SJCRH30 (cell line): ENCODE results near the gene MRPL32. TPM values are rescaled to one million over a fixed set of nuclear protein-coding genes. Genes with fewer than 3 reads are reported as not detected.

Experiments
- DNase-seq, 2 experiments: peaks; one replicate each; pipeline ENCODE4 v3.0.0-alpha.2; 2015 to 2020
- H3K27ac ChIP-seq: fragments of 250-450 bp; sonication (Bioruptor Pico); 2 replicates; pipeline ENCODE4 v1.5.1; 2020; ENCODE audit warnings: mild to moderate bottlenecking, moderate library complexity
- H3K27me3 ChIP-seq: fragments of 250-450 bp; sonication (Bioruptor Pico); 2 replicates; pipeline ENCODE4 v1.5.1; 2020; ENCODE audit warnings: mild to moderate bottlenecking, moderate library complexity
- H3K36me3 ChIP-seq: fragments of 250-450 bp; sonication (Bioruptor Pico); 2 replicates; pipeline ENCODE4 v1.5.1; 2020; ENCODE audit warnings: mild to moderate bottlenecking, moderate library complexity
- H3K4me1 ChIP-seq: fragments of 250-450 bp; sonication (Bioruptor Pico); 2 replicates; pipeline ENCODE4 v1.5.1; 2020; ENCODE audit warnings: mild to moderate bottlenecking, moderate library complexity
- H3K4me3 ChIP-seq: fragments of 250-450 bp; sonication (Bioruptor Pico); 2 replicates; pipeline ENCODE4 v1.5.1; 2020; ENCODE audit warnings: mild to moderate bottlenecking, moderate library complexity
- H3K9me3 ChIP-seq: fragments of 250-450 bp; sonication (Bioruptor Pico); replicated peaks from 2 replicates; pipeline ENCODE4 v1.5.1; 2020; ENCODE audit warnings: mild to moderate bottlenecking, moderate library complexity
- total RNA-seq: library from RNA; depleted of rRNA; stranded (reverse); fragments of >200 nt; shearing (Covaris generic); gene quantifications from 2 replicates; pipeline ENCODE4 v1.2.3, GENCODE V29; 2014; rRNA removed

Gene MRPL32
- total RNA-seq, 1 experiment from 2014 or later: 79.4 TPM

DNA sequence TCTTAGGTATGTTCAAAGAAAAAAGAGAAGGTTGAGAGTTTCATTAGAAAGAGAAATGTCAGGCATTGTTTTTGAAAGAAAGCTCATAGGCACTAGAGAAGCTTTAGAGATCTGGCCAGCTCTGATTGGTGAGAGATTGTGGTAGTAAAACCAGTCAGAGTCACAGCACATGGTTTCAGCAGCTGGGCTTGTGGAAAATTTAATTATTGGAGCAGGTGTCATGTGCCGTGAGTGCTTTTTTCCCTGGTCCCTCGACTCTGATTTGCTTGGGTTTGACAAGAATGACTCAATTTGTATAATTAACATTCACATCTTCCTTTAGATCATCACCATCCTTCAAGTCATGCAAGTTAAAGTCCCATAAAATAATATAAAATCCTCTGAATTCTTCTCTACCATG is 35.2 kb downstream of the MRPL32 start:
- Histone ChIP-seq H3K4me1 (no peaks in the 10 kb centered on the region), H3K9me3 (no peaks in the 10 kb centered on the region), H3K27ac (no peak overlapping the region), H3K36me3 (no peaks in the 10 kb centered on the region), H3K27me3 (0 out of 2 replicates have a peak, but pooled peaks cover 4% of the 10 kb centered on the region), H3K4me3 (no peak overlapping the region)
- no peak for DNase-seq

DNA sequence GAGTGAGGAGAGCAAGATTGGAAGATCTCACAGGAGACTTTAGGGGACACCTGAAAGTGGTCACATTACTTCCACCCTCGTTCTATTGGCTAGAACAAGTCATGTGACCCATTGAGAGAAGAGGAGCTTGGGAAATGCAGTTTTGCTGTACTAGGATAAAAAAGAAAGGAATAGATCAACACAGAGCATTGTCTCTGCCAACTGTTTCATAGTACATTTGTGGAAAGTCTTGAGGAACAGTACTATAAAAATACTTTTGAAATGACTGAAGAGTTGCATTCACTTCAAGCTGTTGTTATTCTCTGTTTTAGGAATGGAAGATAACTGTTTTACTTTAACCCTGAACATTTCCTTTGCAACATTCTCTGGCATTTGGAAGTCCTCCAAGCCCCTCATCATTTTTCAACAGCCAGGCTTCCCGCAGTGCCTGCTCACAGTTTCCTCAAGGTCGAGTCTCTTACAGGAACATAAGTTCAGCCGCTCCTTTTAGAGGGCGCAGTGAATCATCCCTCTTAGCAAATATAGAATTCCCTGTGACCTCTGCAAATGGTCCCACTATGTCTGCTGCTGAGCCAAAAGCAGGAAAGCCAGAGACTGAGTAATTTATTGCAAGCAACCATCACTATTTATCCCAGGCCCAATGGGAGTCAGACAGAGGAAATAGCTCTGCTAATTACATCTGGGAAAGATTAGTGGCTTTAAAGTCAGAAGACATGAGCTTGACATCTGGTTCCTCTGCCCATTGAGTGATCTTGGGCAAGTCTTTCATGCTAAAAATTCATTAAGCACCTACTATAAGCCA is 40.7 kb downstream of the MRPL32 start:
- Histone ChIP-seq H3K36me3 (no peaks in the 10 kb centered on the region), H3K9me3 (no peaks in the 10 kb centered on the region), H3K27me3 (no peaks in the 10 kb centered on the region), H3K27ac (no peak overlapping the region), H3K4me1 (no peaks in the 10 kb centered on the region), H3K4me3 (no peak overlapping the region)
- peak in 1 of 2 experiments; percentile 34 for DNase-seq

- H3K4me1 ChIP-seq: no peaks in the 10 kb centered on the region
- no peak overlapping the region for H3K4me3 ChIP-seq
- H3K36me3 ChIP-seq: no peaks in the 10 kb centered on the region
- no peaks in the 10 kb centered on the region for H3K9me3 ChIP-seq
- H3K27me3 ChIP-seq: no peaks in the 10 kb centered on the region
- no peak for DNase-seq
- no peak overlapping the region for H3K27ac ChIP-seq
These were observed 44.2 kb downstream of the MRPL32 start for GRCh38 chr7:42976371-42976770.

GRCh38 chr7:42978496-42978895 is 46.3 kb downstream of the MRPL32 start:
- Histone ChIP-seq H3K27ac (no peak overlapping the region), H3K9me3 (no peaks in the 10 kb centered on the region), H3K36me3 (no peaks in the 10 kb centered on the region), H3K4me3 (no peak overlapping the region), H3K27me3 (no peaks in the 10 kb centered on the region), H3K4me1 (no peaks in the 10 kb centered on the region)
- no peak for DNase-seq

DNA sequence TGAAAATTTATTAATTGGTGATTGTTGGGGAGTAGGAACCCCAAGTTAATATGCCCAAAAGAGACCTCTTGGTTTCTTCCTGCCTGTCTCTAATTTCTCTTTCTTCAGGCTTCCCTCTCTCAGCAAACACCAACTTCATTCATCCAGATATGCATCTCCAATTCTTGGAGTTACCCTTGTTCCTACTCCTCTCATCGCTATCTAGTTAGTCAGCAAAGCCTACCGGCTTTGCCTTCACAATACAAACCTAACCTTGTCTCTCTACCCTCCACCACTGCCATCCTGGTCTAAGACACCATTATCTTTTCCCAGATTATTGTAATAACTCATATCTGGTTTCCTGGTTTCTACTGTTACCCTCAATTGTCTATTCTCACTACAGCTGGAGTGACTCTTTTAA is 47.9 kb downstream of the MRPL32 start:
- Histone ChIP-seq H3K27ac (no peak overlapping the region), H3K27me3 (no peaks in the 10 kb centered on the region), H3K36me3 (no peaks in the 10 kb centered on the region), H3K4me3 (no peak overlapping the region), H3K4me1 (no peaks in the 10 kb centered on the region), H3K9me3 (no peaks in the 10 kb centered on the region)
- DNase-seq: no peak

GRCh38 chr7:42980514-42980913 is 48.3 kb downstream of the MRPL32 start:
- Histone ChIP-seq H3K27me3 (no peaks in the 10 kb centered on the region), H3K4me3 (no peak overlapping the region), H3K4me1 (no peaks in the 10 kb centered on the region), H3K36me3 (no peaks in the 10 kb centered on the region), H3K27ac (no peak overlapping the region), H3K9me3 (no peaks in the 10 kb centered on the region)
- DNase-seq: no peak

- Histone ChIP-seq H3K4me3 (no peak overlapping the region), H3K36me3 (no peaks in the 10 kb centered on the region), H3K27me3 (0 out of 2 replicates have a peak, but pooled peaks cover 2% of the 10 kb centered on the region), H3K9me3 (no peaks in the 10 kb centered on the region), H3K27ac (no peak overlapping the region), H3K4me1 (no peaks in the 10 kb centered on the region)
- DNase-seq: no peak
These were observed 49.4 kb downstream of the MRPL32 start for GRCh38 chr7:42981601-42982000.

- no peak for DNase-seq
- Histone ChIP-seq H3K36me3 (no peaks in the 10 kb centered on the region), H3K4me3 (no peak overlapping the region), H3K9me3 (no peaks in the 10 kb centered on the region), H3K4me1 (no peaks in the 10 kb centered on the region), H3K27me3 (0 out of 2 replicates have a peak, but pooled peaks cover 2% of the 10 kb centered on the region), H3K27ac (no peak overlapping the region)
These were observed 50.5 kb downstream of the MRPL32 start for GRCh38 chr7:42982604-42983115.

- Histone ChIP-seq H3K27ac (no peak overlapping the region), H3K4me3 (no peak overlapping the region)
These were observed 52.0 kb downstream of the MRPL32 start for GRCh38 chr7:42984137-42984536.

DNA sequence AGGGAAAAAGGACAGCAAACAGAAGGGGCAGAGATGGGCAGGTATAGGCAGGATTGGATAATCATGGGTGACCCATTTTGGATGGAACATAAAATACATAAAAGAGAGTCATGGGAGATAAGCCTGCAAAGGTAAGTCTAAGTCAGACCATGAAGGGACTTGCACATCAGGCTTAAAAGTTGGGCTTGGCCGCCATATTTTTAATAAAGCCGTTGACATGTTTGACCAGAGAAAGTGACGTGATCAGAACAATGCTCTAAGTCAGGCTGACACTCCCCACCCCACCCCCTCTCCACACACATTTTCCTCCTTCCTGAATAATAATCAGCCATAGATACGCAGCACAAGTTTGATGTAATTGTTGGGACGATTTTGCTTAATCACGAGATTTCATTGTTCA is 54.0 kb downstream of the MRPL32 start:
- Histone ChIP-seq H3K27ac (no peak overlapping the region), H3K4me1 (no peaks in the 10 kb centered on the region), H3K27me3 (0 out of 2 replicates have a peak, but pooled peaks cover 2% of the 10 kb centered on the region), H3K36me3 (no peaks in the 10 kb centered on the region), H3K4me3 (no peak overlapping the region), H3K9me3 (no peaks in the 10 kb centered on the region)
- no peak for DNase-seq

More at GRCh38 chr7:42984137-42984536, 52.0 kb downstream of the MRPL32 start:
- no peaks in the 10 kb centered on the region for H3K4me1 ChIP-seq
- no peaks in the 10 kb centered on the region for H3K9me3 ChIP-seq
- DNase-seq: no peak
- H3K36me3 ChIP-seq: no peaks in the 10 kb centered on the region
- 0 out of 2 replicates have a peak, but pooled peaks cover 2% of the 10 kb centered on the region for H3K27me3 ChIP-seq

DNA sequence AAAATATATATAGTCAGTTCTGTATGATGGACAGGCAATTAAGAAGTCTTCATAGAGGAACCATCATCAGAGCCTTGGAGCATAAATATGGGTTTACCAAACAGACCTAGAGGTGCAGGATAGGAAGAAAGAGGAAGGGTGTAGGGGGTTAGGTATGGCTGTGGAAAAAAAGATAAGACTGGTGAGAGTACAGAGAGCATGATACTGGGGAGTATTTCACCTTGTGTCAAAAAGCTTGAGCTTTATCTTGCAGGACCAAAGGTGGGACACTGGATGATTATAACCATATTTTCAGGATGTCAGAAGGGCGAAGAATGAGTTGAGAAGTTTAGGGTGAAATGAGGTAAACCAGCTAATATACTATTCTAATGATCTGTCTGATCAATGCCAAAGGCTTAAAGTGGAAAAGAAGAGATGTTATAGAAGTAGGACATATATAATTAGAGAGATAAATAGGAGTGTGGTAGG is 54.6 kb downstream of the MRPL32 start:
- no peak for DNase-seq
- H3K36me3 ChIP-seq: no peaks in the 10 kb centered on the region
- no peak overlapping the region for H3K4me3 ChIP-seq
- no peak overlapping the region for H3K27ac ChIP-seq
- 0 out of 2 replicates have a peak, but pooled peaks cover 2% of the 10 kb centered on the region for H3K27me3 ChIP-seq
- no peaks in the 10 kb centered on the region for H3K9me3 ChIP-seq
- no peaks in the 10 kb centered on the region for H3K4me1 ChIP-seq

Other genes starting within 250 kb of the MRPL32 start
- 2.4 and 2.8 TPM in 2 replicates for gene C7orf25, start 20.3 kb upstream of the MRPL32 start, total RNA-seq
- gene PSMA2, start 202 bp upstream of the MRPL32 start, total RNA-seq: 178 and 199 TPM in 2 replicates
- gene HECW1, start 180.3 kb downstream of the MRPL32 start, total RNA-seq: not detected in 2 replicates